ENCODE data around the gene CYBRD1.
"Not testable (repeated sequence)": the region's sequence is repeated elsewhere in the genome, so short reads cannot be mapped to it uniquely, and the experiment has no call there.

The CYBRD1 gene
- total RNA-seq = 0.31 to 1.5 reads per million in 2 donors

GRCh38 chr2:171522052-171522787 lies at the start of gene CYBRD1:
Gene CYBRD1, plus strand, starts transcription at chr2:171522474. Its CDS starts 72 bp downstream, at chr2:171522546.
- peak in 1 of 5 experiments; percentile 28 for DNase-seq

GRCh38 chr2:171475979-171476378 lies 46.3 kb upstream of the CYBRD1 start:
- DNase-seq = no peak

GRCh38 chr2:171478345-171478744 lies 43.9 kb upstream of the CYBRD1 start:
- DNase-seq = no peak

- DNase-seq = peak in 1 of 5 experiments; percentile 45
These were observed 43.0 kb upstream of the CYBRD1 start for GRCh38 chr2:171479154-171479814.

- DNase-seq = no peak
These were observed 41.4 kb upstream of the CYBRD1 start for GRCh38 chr2:171480908-171481307.

- no peak for DNase-seq
These were observed 40.0 kb upstream of the CYBRD1 start for GRCh38 chr2:171482308-171482707.

- DNase-seq = no peak
These were observed 39.4 kb upstream of the CYBRD1 start for GRCh38 chr2:171482877-171483276.

- no peak for DNase-seq
These were observed 38.5 kb upstream of the CYBRD1 start for GRCh38 chr2:171483793-171484192.

- DNase-seq = peak in 1 of 5 experiments; percentile 48
These were observed 37.2 kb upstream of the CYBRD1 start for GRCh38 chr2:171485116-171485515.

- DNase-seq = no peak
These were observed 35.1 kb upstream of the CYBRD1 start for GRCh38 chr2:171487201-171487600.

- DNase-seq = no peak
These were observed 34.4 kb upstream of the CYBRD1 start for GRCh38 chr2:171487803-171488259.

- no peak for DNase-seq
These were observed 31.7 kb upstream of the CYBRD1 start for GRCh38 chr2:171490577-171490976.

- no peak for DNase-seq
These were observed 31.0 kb upstream of the CYBRD1 start for GRCh38 chr2:171491292-171491691.

- DNase-seq = no peak
These were observed 29.6 kb upstream of the CYBRD1 start for GRCh38 chr2:171492664-171493063.

GRCh38 chr2:171497664-171498063 lies 24.6 kb upstream of the CYBRD1 start:
- DNase-seq = not testable (repeated sequence)

- DNase-seq = no peak
These were observed 16.9 kb upstream of the CYBRD1 start for GRCh38 chr2:171505374-171505773.

GRCh38 chr2:171509945-171510731 lies 12.1 kb upstream of the CYBRD1 start:
- peak in 1 of 5 experiments; percentile 7 for DNase-seq

- no peak for DNase-seq
These were observed 10.3 kb upstream of the CYBRD1 start for GRCh38 chr2:171512014-171512413.

- no peak for DNase-seq
These were observed 9.5 kb upstream of the CYBRD1 start for GRCh38 chr2:171512683-171513195.

GRCh38 chr2:171513719-171514160 lies 8.5 kb upstream of the CYBRD1 start:
- no peak for DNase-seq

GRCh38 chr2:171514908-171515582 lies 7.2 kb upstream of the CYBRD1 start:
- no peak for DNase-seq

GRCh38 chr2:171515672-171516298 lies 6.5 kb upstream of the CYBRD1 start:
- no peak for DNase-seq

All from T-helper 2 cell (primary cell).